ENCODE results near the gene RUNX3.
"Not testable (repeated sequence)": the region's sequence is repeated elsewhere in the genome, so short reads cannot be mapped to it uniquely, and the experiment has no call there.

The RUNX3 gene

DNA sequence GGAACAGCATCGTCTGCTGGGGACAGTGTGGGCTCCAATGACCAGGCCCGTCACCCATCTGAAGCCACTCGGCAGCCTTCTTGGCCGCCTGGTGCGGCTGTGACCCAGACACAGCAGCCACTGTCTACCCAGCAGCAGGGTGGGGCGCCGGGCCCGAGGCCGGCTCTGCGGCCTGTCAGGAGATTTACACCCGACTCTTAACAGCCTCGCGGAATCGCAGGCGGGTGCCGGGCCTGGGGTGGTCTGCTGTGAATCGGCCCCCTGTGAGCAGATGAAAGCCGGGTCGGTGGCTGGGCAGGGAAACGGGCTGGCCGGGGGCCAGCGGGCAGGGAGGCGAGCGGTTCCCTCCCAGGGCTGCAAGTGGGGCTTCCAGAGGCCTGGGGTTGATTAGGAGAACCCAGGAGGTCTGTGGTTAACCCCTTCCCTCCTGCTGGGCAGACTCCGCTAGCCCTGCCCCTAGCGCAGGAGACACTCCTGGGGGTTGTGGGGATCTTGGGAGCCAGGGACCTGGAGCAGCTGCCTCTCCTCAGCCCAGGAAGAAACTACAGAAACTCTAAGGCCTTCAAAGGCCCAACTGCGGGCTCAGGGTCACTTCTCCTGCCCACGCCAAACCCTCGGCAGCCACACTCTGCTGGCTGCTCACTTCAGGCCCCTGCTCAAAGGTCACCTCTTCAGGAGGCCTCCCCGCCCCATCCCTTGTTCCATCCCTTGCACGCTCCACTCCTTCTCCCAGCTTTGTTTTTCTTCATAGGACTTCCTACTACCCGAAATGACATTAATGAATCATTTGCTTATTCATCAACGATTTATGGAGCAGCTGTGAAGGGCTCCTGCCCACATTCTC lies 15.6 kb downstream of the RUNX3 start:
- DNase-seq (ENCODE audit: low read depth, low spot score) = no peak

DNA sequence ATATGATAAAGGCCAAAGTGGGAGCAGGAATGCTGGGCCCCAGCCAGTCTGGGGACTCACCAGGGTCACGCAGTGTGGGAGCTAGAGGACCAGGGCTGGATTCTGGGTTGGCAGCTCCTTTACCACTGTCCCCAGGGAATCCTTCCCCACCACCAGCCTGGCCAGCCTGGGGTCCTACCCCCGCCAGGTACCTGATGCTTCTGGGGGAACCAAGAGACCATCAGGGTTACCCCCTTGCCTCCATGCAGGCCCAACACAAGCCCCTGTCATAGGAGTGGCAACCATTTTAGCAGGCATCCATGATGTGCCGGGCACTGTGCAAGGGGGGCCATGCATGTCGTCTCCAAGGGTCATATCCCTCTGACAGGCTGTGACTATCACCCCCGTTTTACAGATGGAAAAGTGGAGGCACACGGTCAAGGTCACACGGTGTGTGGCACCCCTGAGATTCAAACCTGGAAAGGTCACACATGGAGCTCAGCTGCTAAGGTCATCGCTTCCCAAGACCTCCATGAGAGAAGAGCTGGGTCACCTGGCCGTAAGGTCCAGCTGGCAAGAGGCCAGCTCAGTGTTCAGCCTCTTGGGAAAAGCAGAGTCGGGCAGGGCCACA lies 16.4 kb downstream of the RUNX3 start:
- DNase-seq (ENCODE audit: low read depth, low spot score) = no peak

DNA sequence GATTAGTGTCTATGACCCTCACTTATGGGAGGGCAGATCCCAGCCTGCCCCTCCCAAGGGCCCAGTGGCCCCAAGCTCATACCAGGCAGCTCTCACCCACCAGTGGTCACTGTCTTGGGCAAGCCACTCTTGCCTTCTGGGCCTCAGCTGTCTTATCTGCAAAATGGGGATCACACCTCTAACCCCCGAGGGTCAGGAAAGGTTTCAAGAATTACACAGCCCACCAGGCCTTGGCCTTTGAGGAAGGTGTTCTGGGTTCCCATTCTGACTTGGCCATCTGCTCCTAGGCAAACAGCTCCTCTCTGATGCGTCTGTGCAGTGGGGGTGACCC lies 16.8 kb downstream of the RUNX3 start:
- DNase-seq (ENCODE audit: low read depth, low spot score) = no peak

DNA sequence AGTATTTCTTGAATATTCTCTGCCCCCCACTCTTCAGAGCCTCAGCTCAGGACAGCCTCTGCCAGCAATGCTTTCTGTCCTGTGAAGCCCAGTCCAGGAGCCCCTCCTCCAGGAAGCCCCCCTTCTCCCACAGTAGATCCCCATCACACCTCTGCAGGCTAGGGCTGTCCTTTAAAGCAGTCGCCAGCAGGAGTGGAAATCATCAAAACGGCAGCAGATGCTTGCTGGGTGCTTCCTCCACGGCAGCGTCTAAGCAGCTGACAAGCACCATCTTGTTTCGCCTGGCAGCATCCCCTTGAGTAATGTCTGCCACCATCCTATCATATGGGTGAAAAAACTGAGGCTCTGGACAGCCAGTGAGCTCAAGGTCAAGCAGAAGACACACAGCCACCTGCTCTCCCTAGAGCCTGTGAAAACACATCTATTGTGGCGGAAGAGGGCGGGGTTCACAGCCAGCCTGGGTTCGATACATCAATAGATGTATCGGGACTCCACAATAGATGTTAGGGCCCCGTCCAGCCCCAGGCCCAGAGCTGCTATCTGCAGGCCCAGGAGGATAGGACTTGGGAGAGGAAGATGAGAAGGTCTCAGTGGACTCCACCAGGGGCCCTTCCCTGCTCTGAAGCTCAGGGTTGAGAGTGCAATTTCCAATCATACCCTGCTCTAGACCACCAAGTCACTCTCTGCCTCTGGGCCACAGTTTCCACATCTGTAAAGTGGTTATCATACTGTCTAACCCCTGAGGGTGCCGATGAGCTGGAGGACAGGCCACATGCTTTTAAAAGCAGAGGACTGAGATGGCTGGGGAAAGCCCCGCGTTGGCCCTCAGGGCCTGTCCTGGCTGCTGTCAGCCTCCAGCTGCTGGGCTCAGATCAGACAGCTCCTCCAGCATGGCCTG lies 17.5 kb downstream of the RUNX3 start:
- no peak for DNase-seq (ENCODE audit: low read depth, low spot score)

- no peak for DNase-seq (ENCODE audit: low read depth, low spot score)
These were observed 18.4 kb downstream of the RUNX3 start for GRCh38 chr1:24911651-24912155.

GRCh38 chr1:24910751-24911650 lies 19.1 kb downstream of the RUNX3 start:
- no peak for DNase-seq (ENCODE audit: low read depth, low spot score)

DNA sequence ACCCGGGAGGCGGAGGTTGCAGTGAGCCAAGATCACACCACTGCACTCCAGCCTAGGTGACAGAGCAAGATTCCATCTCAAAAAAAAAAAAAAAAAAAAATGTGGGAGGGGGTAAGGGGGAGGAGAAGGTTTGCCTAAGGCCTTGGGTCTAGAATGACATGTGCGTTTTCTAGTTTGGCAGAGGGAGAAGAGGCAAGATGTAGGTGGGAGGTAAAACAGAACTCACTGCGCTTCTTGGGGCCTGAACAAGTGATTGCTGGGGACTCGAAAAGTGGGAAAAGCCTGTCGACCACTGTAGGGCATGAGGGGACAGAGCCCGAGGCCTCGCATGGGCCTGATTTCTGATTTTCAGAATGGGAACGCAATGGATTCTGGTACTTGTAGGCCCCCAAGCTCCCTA lies 19.9 kb downstream of the RUNX3 start:
- DNase-seq (ENCODE audit: low read depth, low spot score) = no peak

DNA sequence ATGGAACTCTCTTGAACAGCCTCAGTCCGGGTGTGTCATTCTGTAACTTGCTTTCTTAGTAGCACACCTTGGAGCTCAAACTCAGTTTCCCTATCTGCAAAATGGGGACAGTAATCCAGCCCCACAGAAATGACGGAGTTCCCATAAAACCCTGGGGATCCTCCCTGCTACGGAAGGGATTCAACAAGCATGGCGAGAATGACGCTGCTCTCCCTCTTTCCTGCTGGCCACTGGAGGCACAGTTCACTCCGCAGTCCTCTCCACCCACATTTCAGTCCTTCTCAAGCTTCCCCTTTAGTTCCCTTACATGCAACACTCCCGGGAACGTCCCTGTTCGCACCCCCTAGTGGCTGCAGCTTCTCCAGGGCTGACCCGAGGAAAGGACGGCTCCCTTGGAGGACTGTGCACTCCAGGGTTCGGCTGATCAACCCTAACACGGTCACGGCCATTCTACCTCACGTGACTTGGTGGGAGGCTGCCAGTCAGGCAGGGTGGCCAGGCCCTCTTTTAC lies 20.6 kb downstream of the RUNX3 start:
- peak; percentile 91 for DNase-seq (ENCODE audit: low read depth, low spot score)

DNA sequence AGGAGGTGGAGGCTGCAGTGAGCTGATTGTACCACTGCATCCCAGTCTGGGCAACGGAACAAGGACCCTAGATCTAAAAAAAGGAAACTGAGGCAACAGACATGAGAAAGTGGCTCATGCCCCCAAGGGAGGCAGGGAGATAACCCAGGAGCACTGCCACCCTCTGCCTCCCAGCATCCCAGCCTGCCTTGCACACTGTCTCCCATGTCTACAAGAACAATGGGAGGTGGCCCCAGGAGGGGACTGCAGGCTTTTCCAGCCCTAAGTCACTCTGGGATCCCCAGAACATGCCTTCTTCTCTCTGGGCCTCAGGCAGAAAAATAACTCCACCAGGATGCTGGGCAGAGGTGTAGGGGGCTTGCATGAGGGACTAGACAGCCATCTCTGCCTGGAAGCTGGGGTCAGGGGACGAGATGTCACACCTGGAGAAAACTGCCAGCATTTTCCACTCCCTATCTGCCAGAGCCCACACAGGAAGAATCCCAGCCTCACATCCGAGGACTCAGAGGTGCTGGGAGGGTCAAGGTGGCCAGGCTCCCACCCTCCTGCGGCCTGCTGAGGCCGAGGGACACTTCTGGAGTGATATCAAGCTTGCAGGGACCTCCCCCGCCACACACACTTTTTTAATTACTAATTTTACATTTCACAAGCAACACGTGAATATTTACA lies 21.4 kb downstream of the RUNX3 start:
- DNase-seq (ENCODE audit: low read depth, low spot score) = no peak

- DNase-seq (ENCODE audit: low read depth, low spot score) = not testable (repeated sequence)
These were observed 22.3 kb downstream of the RUNX3 start for GRCh38 chr1:24907587-24908294.

- DNase-seq (ENCODE audit: low read depth, low spot score) = no peak
These were observed 23.2 kb downstream of the RUNX3 start for GRCh38 chr1:24906760-24907490.

GRCh38 chr1:24905979-24906720 lies 23.9 kb downstream of the RUNX3 start:
- DNase-seq (ENCODE audit: low read depth, low spot score) = no peak

DNA sequence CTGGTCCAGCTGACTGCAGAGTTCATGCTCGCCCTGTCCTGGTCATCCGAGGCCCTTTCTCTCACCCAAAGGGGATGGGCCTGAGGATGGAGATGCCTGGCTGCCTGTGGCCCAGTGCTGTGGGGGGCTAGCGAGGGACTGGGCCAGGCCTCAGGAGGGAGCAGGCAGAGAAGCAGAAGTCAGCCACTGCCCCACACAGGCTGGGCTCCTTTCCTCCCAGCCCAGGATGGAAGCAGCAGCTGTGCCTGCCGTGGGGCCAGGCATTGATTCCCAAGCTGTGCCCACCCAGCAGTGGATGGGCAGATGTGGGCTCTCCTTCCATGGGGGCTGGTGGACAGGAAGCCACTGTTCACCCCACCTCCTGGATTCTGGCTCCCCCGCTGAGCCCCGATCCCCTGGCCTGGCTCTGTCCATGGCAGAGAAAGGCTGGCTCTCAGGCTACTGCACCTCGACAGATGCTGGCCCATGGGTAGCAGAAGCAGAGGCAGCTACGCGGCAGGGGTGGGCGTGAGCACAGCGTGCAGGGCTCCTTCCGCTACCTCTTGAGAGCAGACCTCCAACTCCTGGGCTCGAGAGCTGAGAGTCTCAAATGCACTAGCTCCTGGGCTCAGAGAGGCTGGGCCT lies 24.6 kb downstream of the RUNX3 start:
- no peak for DNase-seq (ENCODE audit: low read depth, low spot score)

DNA sequence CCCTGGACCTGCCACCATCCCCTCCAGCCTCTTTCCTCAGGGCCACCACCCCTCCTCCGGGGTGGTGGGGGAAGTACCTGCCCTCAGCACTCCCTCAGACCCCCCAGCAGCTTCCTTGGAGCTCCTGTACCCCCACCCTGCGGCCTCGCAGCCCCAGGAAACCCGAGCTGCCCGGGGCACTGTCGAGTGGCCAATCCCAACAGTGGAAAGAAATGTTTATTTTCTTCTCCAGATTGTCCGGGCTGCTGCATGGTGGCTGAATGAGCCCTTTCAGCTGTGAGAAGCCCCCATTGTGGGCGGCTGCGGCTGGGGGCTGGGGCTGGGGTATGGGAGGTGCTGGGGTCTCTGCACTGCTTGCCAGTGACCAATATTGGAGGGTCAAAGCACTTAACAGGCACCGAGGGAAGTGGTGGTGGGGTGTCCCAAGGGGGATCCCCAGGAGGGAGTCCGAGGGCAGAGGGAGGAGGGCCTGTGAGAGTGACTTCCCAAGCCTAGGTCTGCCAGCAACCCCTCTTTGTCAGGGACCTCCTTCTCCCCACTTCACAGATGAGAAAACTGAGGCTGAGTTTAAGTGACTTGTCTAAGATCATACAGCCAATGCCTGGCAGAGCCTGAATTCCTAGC lies 25.2 kb downstream of the RUNX3 start:
- DNase-seq (ENCODE audit: low read depth, low spot score) = no peak

GRCh38 chr1:24903955-24904730 lies 25.9 kb downstream of the RUNX3 start:
- no peak for DNase-seq (ENCODE audit: low read depth, low spot score)

GRCh38 chr1:24903560-24903954 lies 26.5 kb downstream of the RUNX3 start:
- DNase-seq (ENCODE audit: low read depth, low spot score) = no peak

DNA sequence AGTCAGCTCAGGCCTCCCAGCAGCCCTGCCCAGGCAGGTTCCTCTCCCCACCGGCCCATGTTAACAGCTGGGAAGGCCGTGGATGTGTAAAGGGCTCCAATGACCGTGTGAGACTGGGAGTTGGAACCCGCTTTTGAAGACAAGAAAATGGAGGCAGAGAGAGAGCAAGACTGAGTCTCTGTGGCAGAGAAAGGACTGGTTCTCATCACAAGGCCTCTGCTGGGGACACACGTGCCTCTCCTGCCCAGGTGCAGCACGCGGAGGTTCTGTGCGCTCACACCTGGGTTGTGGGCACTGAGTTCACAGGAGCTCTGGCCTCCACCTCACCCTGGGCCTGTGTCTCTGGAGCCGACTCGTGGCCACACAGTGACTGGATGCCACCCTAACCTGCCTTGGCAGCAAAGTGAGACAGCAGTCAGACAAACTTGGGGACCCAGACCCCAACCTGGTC lies 27.0 kb downstream of the RUNX3 start:
- DNase-seq (ENCODE audit: low read depth, low spot score) = no peak
